ENCODE data around the gene SRP54. TPM values are rescaled to one million over a fixed set of nuclear protein-coding genes. Genes with fewer than 3 reads are reported as not detected.
A peak's percentile ranks its signal among the peaks of the same experiment; 100 is the strongest.

SRP54 gene
- total and polyA plus RNA-seq, 2 of the 13 experiments (the other 11 are each of a cell fraction or from before 2014, with no cell fraction given): 42.2 to 207 TPM

- TF ChIP-seq HMGXB3 (CRISPR knock-in tag; IDR thresholded peaks at IDR 0.05; ENCODE audit: borderline replicate concordance): peak; percentile 97
- peak; percentile 100 for TF ChIP-seq TBX2 (CRISPR knock-in tag; IDR thresholded peaks at IDR 0.05; ENCODE audit: borderline replicate concordance)
- TF ChIP-seq ZSCAN20 (CRISPR knock-in tag; IDR thresholded peaks at IDR 0.05; ENCODE audit: borderline replicate concordance): peak; percentile 86
- peak; percentile 99 for TF ChIP-seq ZSCAN30 (CRISPR knock-in tag; IDR thresholded peaks at IDR 0.05)
- TF ChIP-seq ZNF501 (CRISPR knock-in tag; IDR thresholded peaks at IDR 0.05): peak; percentile 100
- TF ChIP-seq ZNF768 (CRISPR knock-in tag; IDR thresholded peaks at IDR 0.05): peak; percentile 92; the same call in 1 of the 2 replicates
- peak; percentile 86 for TF ChIP-seq MYNN (CRISPR knock-in tag; IDR thresholded peaks at IDR 0.05; ENCODE audit: low read depth)
- peak; percentile 98 for TF ChIP-seq SMAD9 (CRISPR knock-in tag; IDR thresholded peaks at IDR 0.05)
- peak; percentile 94 for TF ChIP-seq GMEB1 (CRISPR knock-in tag; IDR thresholded peaks at IDR 0.05; ENCODE audit: borderline replicate concordance)
- TF ChIP-seq ZNF263 (CRISPR knock-in tag; IDR thresholded peaks at IDR 0.05): peak; percentile 97
- TF ChIP-seq FOXK2 (IDR thresholded peaks at IDR 0.05): peak; percentile 93
- TF ChIP-seq PREB (CRISPR knock-in tag; IDR thresholded peaks at IDR 0.05): no peak; the same call in 1 of the 2 replicates
- peak; percentile 100 for TF ChIP-seq NR2C2 (CRISPR knock-in tag; IDR thresholded peaks at IDR 0.05; ENCODE audit: borderline replicate concordance)
- peak; percentile 92 for TF ChIP-seq RBFOX2 (IDR thresholded peaks at IDR 0.05; ENCODE audit: low read depth, low read length)
- TF ChIP-seq ZNF343 (CRISPR knock-in tag; IDR thresholded peaks at IDR 0.05): peak; percentile 97
- no peak for TF ChIP-seq ZNF382 (CRISPR knock-in tag; IDR thresholded peaks at IDR 0.05; ENCODE audit: borderline replicate concordance)
- peak; percentile 77; the same call in 1 of the 2 replicates for TF ChIP-seq THAP8 (CRISPR knock-in tag; IDR thresholded peaks at IDR 0.05; ENCODE audit: borderline replicate concordance)
- TF ChIP-seq CBX2 (IDR thresholded peaks at IDR 0.05; ENCODE audit: low read depth, low read length): no peak
- no peak; the same call in none of the 2 replicates for TF ChIP-seq CBX2 (CRISPR knock-in tag; IDR thresholded peaks at IDR 0.05; ENCODE audit: low read depth)
- TF ChIP-seq ZNF333 (CRISPR knock-in tag; IDR thresholded peaks at IDR 0.05; ENCODE audit: borderline replicate concordance): no peak; the same call in none of the 2 replicates
- TF ChIP-seq HNRNPUL1 (IDR thresholded peaks at IDR 0.05; ENCODE audit: low read depth, low read length): no peak
- TF ChIP-seq ATF1 (CRISPR knock-in tag; IDR thresholded peaks at IDR 0.05): peak; percentile 97
- peak; percentile 96 for TF ChIP-seq GATAD1 (CRISPR knock-in tag; IDR thresholded peaks at IDR 0.05)
Measured at GRCh38 chr14:34982421-34983147, at the start of gene SRP54 (continued).
